ENCODE measurements around the gene LRRIQ4. TPM values are rescaled to one million over a fixed set of nuclear protein-coding genes. Genes with fewer than 3 reads are reported as not detected.

LRRIQ4 gene
- total RNA-seq, 1 donor from 2014 or later = 0.31 TPM

DNA sequence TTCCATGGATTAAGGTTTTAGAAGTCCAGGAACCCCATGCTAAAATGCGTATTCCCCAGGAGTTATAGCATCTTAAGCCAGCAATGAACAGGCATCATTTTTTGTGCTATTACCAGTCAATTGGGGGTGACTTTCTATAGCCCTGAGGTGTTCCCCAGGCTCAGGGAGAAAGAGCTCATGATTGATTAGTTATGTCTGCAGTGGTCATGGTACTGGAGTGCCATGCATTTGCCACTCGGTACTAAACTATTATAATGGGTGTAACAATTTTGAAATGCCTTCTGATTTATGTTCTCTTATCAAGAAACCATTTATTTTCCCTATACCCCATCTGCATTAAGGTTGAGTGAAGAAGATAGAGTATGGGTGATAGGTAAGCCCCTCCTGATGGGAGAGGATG is 45.1 kb downstream of the LRRIQ4 start:
- Mint-ChIP-seq H3K27me3 (no peaks in the 10 kb centered on the region), H3K27ac (no peak overlapping the region), H3K36me3 (ENCODE audit: insufficient read depth) (no peaks in the 10 kb centered on the region), H3K4me3 (ENCODE audit: low read depth) (no peak overlapping the region), H3K4me1 (ENCODE audit: low read depth) (no peaks in the 10 kb centered on the region), H3K9me3 (ENCODE audit: low read depth) (no peaks in the 10 kb centered on the region)
- TF ChIP-seq, protein P1, sequence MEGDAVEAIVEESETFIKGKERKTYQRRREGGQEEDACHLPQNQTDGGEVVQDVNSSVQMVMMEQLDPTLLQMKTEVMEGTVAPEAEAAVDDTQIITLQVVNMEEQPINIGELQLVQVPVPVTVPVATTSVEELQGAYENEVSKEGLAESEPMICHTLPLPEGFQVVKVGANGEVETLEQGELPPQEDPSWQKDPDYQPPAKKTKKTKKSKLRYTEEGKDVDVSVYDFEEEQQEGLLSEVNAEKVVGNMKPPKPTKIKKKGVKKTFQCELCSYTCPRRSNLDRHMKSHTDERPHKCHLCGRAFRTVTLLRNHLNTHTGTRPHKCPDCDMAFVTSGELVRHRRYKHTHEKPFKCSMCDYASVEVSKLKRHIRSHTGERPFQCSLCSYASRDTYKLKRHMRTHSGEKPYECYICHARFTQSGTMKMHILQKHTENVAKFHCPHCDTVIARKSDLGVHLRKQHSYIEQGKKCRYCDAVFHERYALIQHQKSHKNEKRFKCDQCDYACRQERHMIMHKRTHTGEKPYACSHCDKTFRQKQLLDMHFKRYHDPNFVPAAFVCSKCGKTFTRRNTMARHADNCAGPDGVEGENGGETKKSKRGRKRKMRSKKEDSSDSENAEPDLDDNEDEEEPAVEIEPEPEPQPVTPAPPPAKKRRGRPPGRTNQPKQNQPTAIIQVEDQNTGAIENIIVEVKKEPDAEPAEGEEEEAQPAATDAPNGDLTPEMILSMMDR (IDR thresholded peaks at IDR 0.05; ENCODE audit: unreplicated experiment) = no peak
- DNase-seq (ENCODE audit: low spot score, unreplicated experiment) = no peak

DNA sequence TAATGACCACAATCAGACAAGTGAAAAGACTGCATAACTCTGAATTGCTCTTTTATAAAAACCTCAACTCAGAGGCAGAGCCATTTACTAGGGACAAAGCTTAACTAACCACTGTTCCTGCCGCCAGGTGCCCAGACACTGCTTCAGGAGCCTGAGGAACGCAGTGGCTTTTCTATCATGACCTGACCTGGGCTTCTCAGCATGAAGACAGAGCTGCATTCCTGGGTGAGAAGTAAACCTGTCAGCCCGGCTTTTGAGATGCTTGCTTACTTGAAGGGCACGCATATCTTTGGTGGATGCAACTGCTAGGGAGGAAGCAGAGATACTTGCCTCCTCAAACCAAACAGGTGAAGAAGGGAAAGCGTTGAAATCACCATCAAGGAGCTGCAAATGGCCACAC is 49.2 kb downstream of the LRRIQ4 start:
- Mint-ChIP-seq H3K27ac (no peak overlapping the region), H3K4me1 (ENCODE audit: low read depth) (no peaks in the 10 kb centered on the region), H3K9me3 (ENCODE audit: low read depth) (no peaks in the 10 kb centered on the region), H3K36me3 (ENCODE audit: insufficient read depth) (no peaks in the 10 kb centered on the region), H3K27me3 (no peaks in the 10 kb centered on the region), H3K4me3 (ENCODE audit: low read depth) (no peak overlapping the region)
- TF ChIP-seq, protein P1 (IDR thresholded peaks at IDR 0.05; ENCODE audit: unreplicated experiment) = no peak
- no peak for DNase-seq (ENCODE audit: low spot score, unreplicated experiment)

DNA sequence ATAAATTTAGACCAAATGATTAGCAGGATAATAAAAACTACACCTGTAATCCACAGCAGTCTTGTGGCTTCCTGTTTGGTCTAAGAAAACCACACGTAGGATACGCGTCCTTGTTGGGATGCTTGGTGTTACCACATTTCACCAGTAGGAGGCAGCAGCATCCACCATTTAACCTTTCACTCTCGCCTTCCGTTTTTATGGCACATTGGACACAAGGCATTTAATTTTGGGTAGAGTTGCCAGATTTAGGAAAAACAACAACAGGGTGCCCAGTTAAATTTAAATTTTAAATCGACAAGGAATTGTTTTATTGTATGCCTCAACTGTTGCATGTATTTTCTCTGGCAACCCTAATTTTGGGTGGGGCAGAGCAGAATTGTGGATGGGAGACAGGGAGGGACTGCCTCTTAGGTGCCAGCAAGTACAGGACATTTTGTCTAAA is 50.8 kb downstream of the LRRIQ4 start:
- no peaks in the 10 kb centered on the region for H3K27me3 Mint-ChIP-seq
- TF ChIP-seq, protein P1 (IDR thresholded peaks at IDR 0.05; ENCODE audit: unreplicated experiment) = peak; percentile 90
- no peak overlapping the region for H3K27ac Mint-ChIP-seq
- peak; percentile 46 for DNase-seq (ENCODE audit: low spot score, unreplicated experiment)
- no peaks in the 10 kb centered on the region for H3K36me3 Mint-ChIP-seq (ENCODE audit: insufficient read depth)
- H3K9me3 Mint-ChIP-seq (ENCODE audit: low read depth) = no peaks in the 10 kb centered on the region
- no peaks in the 10 kb centered on the region for H3K4me1 Mint-ChIP-seq (ENCODE audit: low read depth)
- H3K4me3 Mint-ChIP-seq (ENCODE audit: low read depth) = no peak overlapping the region

DNA sequence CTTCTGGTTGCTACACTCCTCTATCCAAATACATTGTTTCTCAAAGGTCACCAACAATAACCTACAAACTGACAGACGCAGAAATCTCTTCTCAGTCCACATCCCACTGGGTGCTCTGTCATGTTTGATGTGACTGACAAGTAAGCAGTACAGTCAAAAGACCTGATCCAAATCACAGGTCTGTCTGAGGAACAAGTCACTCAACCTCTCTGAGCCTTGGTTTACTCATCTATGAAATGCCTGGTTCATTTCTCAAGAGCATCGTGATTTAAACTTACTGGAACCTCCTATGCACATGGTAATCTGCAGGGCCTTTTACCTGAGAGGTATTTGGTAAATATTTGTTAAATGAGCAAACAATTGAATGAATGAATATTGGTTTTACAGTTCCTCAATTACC is 51.6 kb downstream of the LRRIQ4 start:
- H3K36me3 Mint-ChIP-seq (ENCODE audit: insufficient read depth) = no peaks in the 10 kb centered on the region
- no peaks in the 10 kb centered on the region for H3K4me1 Mint-ChIP-seq (ENCODE audit: low read depth)
- TF ChIP-seq, protein P1 (IDR thresholded peaks at IDR 0.05; ENCODE audit: unreplicated experiment) = no peak
- H3K27me3 Mint-ChIP-seq = no peaks in the 10 kb centered on the region
- H3K27ac Mint-ChIP-seq = no peak overlapping the region
- no peak overlapping the region for H3K4me3 Mint-ChIP-seq (ENCODE audit: low read depth)
- no peak for DNase-seq (ENCODE audit: low spot score, unreplicated experiment)
- no peaks in the 10 kb centered on the region for H3K9me3 Mint-ChIP-seq (ENCODE audit: low read depth)

DNA sequence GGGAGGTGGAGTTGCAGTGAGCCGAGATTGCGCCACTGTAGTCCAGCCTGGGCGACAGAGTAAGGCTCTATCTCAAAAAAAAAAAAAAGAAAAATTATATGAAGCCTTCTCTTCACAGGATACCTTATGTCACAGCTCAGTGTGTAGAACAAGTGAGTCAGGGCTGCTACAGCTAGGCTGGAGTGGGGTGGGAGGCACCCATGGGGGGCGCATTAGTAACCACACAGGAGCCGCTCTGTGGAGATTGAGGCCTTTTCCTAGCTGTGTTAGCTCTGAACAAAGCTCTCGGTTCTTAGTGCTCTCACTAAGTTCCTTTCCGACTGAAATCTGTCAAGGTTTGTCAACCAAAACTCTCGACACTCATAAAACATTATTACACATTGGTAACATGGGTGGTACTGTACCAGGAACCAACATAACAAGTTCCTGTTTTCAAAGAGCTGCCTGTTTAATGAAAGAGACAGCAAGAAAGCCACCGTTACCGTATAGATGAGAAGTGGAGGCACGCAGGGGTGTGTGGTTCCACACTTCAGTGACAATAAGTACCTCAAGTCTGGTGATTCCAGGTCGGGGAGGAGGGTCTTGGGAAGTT is 52.6 kb downstream of the LRRIQ4 start:
- Mint-ChIP-seq H3K27me3 (no peaks in the 10 kb centered on the region), H3K9me3 (ENCODE audit: low read depth) (no peaks in the 10 kb centered on the region), H3K27ac (no peak overlapping the region), H3K36me3 (ENCODE audit: insufficient read depth) (no peaks in the 10 kb centered on the region), H3K4me1 (ENCODE audit: low read depth) (peaks cover 8% of the 10 kb centered on the region), H3K4me3 (ENCODE audit: low read depth) (no peak overlapping the region)
- TF ChIP-seq, protein P1 (IDR thresholded peaks at IDR 0.05; ENCODE audit: unreplicated experiment) = no peak
- DNase-seq (ENCODE audit: low spot score, unreplicated experiment) = no peak

All from progenitor cell of endocrine pancreas (in vitro differentiated cells).